ENCODE data around the gene SLC7A6OS. TPM values are rescaled to one million over a fixed set of nuclear protein-coding genes. Genes with fewer than 3 reads are reported as not detected.
"Not testable (repeated sequence)": the region's sequence is repeated elsewhere in the genome, so short reads cannot be mapped to it uniquely, and the experiment has no call there.

Gene SLC7A6OS
- total RNA-seq, 2 experiments from 2014 or later: 20.9 to 22.6 TPM

DNA sequence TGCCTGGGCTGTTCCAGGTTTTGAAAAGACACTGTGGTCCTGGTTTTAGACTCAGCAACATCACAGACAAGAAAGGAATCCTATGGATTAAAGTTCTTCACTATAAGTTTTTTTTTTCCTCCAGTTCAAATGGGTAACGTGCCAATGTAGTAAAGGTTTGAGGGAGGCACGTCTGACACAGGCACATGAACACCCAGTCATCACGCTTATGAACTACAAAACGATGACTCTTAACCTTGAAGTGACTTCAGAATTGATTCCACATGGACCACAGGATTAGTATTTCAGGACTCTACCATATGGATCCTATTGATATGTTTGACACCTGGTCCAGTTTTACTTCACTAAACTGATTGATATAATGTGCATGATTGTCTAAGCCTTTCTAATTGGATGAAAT is 2.4 kb upstream of the SLC7A6OS start:
- CTCF ChIA-PET: interaction anchor here (2.4 kb wide), 1 partner anchor 52 kb away, joined by 7 read pairs; no protein-coding TSS in a partner anchor
- POLR2A ChIA-PET: no interaction called here

DNA sequence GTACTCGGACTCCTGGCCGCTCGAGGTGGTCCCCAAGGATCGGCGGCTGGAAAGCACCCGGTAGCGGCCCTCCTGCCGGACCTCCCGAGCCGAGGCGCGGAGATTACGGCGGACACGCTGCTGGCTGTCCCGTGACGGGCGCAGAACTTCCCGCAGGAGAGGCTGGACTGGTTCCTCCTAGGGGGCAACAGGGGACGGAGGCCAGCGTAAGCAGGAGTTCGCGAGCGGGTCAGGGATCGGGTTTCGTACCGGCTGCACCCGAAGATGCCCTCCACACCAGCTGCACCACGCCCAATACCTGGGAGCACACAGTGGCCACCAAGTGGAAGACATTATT is 341 bp downstream of the SLC7A6OS start:
- CTCF ChIA-PET: interaction anchor here (0.7 to 2.4 kb wide), 12 partner anchors 9 to 65 kb away, joined by 3 to 23 read pairs (median 3); partner anchors contain the start of genes PLA2G15 and SLC7A6
- POLR2A ChIA-PET: interaction anchor here (0.5 to 1.8 kb wide), 11 partner anchors 9 to 347 kb away, joined by 3 to 21 read pairs (median 4); partner anchors contain the start of gene SLC7A6

DNA sequence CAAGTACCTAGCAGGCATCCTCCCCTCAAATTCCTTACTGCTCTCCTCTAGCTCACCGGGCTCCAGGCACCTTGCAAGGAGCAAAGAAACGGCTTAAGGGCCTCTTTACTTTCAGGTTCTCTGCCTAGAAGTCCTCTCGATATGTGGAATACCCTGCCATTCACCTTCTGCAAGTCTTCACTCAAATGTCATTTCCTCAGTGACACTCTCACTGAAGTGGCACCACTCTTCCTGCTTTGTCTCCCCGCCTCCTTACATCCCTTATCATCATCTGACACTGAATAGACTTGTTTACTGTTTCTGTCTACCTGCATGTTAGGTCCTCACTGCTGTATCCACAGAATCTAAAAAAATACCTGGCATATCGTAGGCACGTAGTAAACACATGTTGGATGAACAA is 947 bp downstream of the SLC7A6OS start:
- ChIA-PET CTCF (interaction anchor here (0.9 to 1.2 kb wide), 2 partner anchors 47 to 48 kb away, joined by 4 to 6 read pairs; no protein-coding TSS in a partner anchor), POLR2A (no interaction called here)

DNA sequence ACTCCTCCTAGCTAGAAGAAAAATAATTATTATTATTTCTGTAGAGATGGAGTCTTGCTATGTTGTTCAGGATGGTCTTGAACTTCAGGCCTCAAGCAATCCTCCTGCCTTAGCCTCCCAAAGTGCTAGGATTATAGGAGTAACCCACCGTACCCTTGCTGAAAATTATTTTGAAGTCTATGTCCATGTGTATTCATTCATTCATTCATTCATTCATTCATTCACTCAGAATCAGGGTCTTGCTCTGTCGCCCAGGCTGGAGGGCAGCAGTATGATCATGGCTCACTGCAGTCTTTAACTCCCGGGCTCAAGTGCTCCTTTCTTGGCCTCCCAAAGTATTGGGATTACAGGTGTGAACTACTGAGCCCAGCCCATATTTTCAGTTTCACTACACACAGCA is 4.1 kb downstream of the SLC7A6OS start:
- CTCF ChIA-PET: no interaction called here
- POLR2A ChIA-PET: no interaction called here

DNA sequence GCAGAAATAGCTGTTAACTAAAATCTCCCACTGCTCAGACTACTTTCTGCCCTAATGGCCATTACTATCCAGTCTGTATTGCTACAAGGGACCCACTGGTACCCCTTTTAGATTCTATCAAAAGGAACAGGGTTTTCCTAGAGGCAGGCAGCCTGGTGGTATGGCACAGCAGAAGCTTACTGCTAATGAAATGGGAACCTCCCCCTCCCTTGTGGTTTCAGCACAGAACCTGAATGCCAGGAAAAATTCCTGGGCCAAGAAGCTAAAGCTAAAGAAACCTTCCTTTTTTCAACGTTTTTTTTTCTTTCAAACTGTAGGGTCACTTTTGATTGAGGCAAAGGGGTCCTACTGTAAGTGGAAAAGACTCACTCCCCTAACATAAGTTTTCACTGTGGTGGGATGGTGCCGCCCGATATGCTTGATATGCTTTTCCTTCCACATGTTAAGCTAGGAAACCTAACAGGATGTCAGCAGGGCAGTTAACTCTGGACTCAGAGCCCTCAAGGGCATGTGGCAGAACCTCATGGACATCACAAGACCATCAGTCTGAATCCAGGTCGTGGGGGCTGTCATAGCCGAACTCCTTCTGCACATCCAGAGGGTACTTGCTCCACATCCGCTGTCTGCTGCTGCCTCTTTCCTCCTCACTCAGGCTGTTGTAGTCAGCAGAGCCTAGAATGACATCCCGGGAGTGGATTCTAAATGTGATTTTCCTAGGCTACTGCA is 9.8 kb downstream of the SLC7A6OS start:
- CTCF ChIA-PET: interaction anchor here (0.9 to 3.3 kb wide), 5 partner anchors 10 to 60 kb away, joined by 3 to 9 read pairs (median 6); partner anchors contain the start of genes PRMT7, SLC7A6 and SLC7A6OS
- POLR2A ChIA-PET: interaction anchor here (0.6 to 0.9 kb wide), 2 partner anchors 17 to 1452 kb away, joined by 3 to 4 read pairs; no protein-coding TSS in a partner anchor

DNA sequence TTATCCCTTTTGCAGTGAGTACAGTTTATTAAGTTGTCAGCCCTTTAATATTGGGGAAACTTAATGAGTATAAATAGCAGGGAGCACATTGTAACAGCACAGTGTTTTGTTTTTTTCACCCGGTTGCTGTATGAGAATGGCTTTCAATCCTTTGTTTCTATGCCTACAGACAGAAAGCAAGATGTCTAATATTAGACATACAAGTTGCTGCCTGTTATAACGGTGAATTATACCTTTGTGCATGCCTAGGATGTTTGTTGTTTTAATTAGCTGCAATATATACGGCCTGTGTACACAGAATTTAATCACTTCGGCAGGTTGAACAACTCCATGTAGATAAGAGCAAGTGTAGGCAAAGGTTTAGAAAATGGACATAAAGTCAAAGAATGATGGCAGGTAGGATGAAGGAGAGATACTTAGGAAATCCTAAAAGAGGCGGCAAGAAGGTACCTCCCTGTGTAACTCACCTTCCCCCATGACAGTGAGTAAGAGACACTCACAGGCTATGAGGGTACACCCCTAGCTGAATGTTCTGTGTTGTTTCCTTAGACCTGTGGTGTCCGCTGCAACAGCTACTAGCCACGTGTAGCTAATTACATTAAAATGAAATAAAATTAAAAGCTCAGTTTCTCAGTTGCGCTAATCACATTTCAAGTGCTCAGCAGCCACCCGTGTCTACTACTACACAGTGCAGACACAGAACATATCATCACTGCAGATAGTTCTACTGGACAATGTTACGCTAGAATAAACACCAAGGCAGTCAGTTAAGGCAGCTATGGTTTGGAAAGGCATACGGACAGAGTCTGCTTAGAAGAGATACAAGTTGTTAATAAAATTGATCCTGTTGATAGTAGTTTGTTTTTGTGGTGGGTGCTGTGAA is 10.9 kb downstream of the SLC7A6OS start:
- POLR2A ChIA-PET: interaction anchor here (0.6 kb wide), 1 partner anchor 1454 kb away, joined by 3 read pairs; no protein-coding TSS in a partner anchor
- CTCF ChIA-PET: interaction anchor here (0.7 to 3.3 kb wide), 6 partner anchors 9 to 59 kb away, joined by 3 to 9 read pairs (median 4); partner anchors contain the start of gene SLC7A6

DNA sequence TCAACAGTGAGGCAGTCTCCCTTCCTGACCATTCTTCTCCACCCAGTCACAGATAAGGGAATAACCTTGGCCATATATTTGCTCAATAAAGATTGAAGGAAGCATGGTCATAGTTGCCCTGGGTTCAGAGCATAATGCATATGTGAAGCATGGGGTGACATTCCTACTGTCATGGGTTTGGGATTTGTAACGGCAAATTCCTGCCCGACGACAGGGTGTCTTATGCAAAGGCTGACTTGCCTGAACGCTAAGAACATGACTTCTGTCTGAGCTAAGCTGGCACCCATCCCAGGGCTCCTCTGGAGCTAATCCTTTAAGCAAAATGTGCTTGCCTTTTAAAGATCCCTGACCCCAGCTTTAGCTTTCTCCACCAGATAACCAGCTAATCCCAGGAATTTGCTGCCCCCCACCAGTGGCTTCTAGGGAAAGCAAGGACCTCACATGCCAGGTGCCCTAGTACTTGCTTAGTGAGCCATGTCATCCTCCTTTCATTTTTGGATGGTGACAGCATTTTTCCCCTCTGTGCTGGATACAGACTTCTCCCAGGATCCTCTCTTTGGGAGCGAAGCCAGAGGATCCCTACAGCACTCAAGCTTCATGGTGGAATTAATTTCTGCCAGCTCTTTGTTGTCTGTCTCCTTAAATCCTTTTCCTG is 11.7 kb downstream of the SLC7A6OS start:
- ChIA-PET CTCF (interaction anchor here (0.9 to 3.3 kb wide), 3 partner anchors 10 to 36 kb away, joined by 3 to 9 read pairs (median 8); partner anchors contain the start of gene SLC7A6), POLR2A (no interaction called here)

DNA sequence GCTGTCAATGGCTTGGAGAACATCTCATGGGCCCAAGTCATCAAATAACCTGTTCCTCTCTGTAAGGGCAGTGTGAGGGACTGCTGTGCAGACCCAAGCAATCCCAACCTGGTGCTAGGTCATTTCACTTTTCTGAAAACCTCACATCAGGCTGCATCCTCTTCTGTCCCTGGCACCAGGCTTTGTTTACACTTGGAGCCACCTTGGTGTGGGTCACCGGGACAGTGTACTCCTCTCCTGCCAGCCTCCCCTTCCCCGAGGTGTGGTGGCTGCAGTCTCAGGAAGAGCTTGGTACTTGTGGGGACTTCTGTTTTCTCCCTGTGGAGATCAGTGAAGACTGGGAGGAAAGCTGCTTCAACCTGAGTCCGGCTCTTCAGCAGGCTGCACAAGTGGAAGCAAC is 12.4 kb downstream of the SLC7A6OS start:
- CTCF ChIA-PET: interaction anchor here (0.7 to 3.3 kb wide), 3 partner anchors 31 to 37 kb away, joined by 3 to 9 read pairs (median 3); partner anchors contain the start of gene SLC7A6
- POLR2A ChIA-PET: interaction anchor here (0.7 kb wide), 1 partner anchor 13 kb away, joined by 3 read pairs; the partner anchor contains the start of genes PRMT7 and SLC7A6OS

DNA sequence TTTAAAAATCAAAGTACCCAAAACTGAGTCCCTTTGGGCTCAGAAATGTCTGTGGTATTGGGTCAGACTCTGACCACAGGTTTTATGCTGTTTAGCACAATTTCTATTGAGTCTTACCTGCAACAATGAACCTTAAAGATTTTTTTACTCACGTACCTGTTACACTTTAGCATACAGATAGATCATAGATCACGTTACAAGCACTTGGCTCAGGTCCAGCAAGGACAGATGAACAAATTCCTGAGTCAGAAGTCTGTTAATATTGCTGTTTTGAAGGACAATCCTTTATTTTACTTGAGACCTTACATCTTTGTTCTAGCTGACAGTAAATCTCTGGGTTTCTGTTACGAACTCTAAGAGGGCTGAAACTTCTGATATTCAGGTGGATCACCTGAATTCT is 12.8 kb downstream of the SLC7A6OS start:
- ChIA-PET POLR2A (interaction anchor here (0.7 kb wide), 1 partner anchor 13 kb away, joined by 3 read pairs; the partner anchor contains the start of genes PRMT7 and SLC7A6OS), CTCF (interaction anchor here (0.7 to 3.3 kb wide), 2 partner anchors 34 to 36 kb away, joined by 3 to 9 read pairs; partner anchors contain the start of gene SLC7A6)

DNA sequence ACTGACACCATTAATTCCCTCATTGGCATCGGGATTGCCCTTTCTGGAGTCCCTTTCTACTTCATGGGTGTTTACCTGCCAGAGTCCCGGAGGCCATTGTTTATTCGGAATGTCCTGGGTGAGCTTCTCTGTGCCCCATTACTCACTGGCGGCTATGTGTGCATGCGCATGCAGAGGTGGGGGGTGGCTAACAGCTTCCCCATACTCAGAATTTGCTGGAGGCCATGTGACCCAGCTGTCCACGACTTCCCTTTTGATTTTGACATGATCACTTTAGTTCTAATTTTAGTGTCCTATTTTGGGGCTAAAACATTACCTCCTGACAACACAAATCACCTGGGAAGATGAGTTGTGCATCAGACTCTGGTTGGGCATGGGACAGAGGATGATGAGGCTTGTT is 14.1 kb downstream of the SLC7A6OS start:
- ChIA-PET CTCF (interaction anchor here (0.6 to 4.1 kb wide), 2 partner anchors 33 to 684 kb away, joined by 3 to 18 read pairs; partner anchors contain the start of gene SLC7A6), POLR2A (no interaction called here)

DNA sequence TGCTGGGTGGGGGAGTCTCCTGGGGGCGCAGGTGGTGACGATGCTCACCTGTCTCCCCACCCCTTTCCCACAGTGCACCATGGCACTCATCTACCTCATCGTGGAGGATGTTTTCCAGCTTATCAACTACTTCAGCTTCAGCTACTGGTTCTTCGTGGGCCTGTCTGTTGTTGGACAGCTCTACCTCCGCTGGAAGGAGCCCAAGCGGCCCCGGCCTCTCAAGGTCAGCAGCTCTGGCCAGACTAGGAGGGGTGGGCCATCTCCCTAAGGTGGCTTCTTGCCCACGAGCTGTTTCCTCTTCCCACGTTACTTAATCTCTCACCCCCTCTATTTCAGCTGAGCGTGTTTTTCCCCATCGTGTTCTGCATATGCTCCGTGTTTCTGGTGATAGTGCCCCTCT is 14.5 kb downstream of the SLC7A6OS start:
- POLR2A ChIA-PET: no interaction called here
- CTCF ChIA-PET: interaction anchor here (0.6 to 4.1 kb wide), 2 partner anchors 33 to 684 kb away, joined by 3 to 18 read pairs; partner anchors contain the start of gene SLC7A6

DNA sequence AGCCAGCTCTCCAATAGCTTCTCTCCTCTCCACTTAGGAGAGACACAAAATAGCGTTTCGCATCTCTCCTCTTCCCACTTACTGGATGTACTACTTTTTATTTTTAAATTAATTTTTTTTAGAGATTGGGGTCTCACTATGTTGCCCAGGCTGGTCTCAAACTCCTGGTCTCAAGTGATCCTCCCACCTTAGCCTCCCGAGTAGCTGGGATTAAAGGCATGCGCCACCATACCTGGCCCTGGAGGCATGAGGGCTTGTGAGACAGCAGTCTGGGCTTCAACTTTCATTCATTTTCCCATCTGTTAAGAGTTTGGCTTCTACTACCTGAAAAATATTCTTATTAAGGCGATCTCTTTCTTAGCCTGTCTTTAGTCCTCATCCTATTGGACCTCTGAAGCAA is 18.3 kb downstream of the SLC7A6OS start:
- ChIA-PET POLR2A (interaction anchor here (0.8 kb wide), 1 partner anchor 18 kb away, joined by 3 read pairs; the partner anchor contains the start of genes PRMT7 and SLC7A6OS), CTCF (interaction anchor here (0.8 to 1.1 kb wide), 2 partner anchors 32 to 37 kb away, joined by 3 to 6 read pairs; no protein-coding TSS in a partner anchor)

DNA sequence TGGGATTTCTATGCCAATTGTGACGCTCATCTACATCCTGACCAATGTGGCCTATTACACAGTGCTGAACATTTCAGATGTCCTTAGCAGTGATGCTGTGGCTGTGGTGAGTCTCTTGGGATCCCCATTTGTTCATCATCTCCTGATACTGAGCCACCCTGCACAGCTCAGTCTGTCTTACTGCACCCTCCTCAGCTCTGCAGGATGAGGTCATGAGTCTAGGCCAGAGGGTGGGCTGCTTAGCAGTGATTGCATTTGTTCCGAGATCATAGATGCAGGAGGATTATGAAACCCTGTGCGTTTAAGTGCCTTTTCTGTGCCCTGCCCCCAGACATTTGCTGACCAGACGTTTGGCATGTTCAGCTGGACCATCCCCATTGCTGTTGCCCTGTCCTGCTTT is 19.5 kb downstream of the SLC7A6OS start:
- CTCF ChIA-PET: interaction anchor here (0.8 to 3.8 kb wide), 4 partner anchors 9 to 31 kb away, joined by 3 to 24 read pairs (median 3); no protein-coding TSS in a partner anchor

DNA sequence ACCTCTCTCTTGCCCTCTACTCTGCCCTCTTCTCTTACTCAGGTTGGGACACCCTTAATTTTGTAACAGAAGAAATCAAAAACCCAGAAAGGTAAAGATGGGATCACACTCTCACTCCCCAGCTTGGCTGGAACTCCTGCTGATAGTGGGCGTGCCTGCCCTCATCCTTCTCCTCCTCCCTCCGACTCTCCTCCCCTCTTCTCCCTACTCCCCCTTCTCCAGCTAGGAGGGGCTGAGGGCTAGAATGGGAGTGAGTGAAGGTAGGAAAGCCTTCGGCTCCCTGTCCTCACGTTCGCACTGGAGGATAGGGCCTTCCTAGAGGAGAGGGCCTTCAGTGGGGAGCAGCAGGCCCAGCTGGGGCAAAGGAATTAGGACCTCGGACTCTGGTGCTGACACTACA is 20.3 kb downstream of the SLC7A6OS start:
- CTCF ChIA-PET: interaction anchor here (1.0 to 3.8 kb wide), 9 partner anchors 10 to 206 kb away, joined by 3 to 24 read pairs (median 6); partner anchors contain the start of genes NFATC3 and SLC7A6
- POLR2A ChIA-PET: interaction anchor here (0.5 to 1.4 kb wide), 4 partner anchors 13 to 27 kb away, joined by 3 to 5 read pairs (median 4); partner anchors contain the start of genes PRMT7, SLC7A6 and SLC7A6OS

More for the DNA sequence above, 19.5 kb downstream of the SLC7A6OS start:
- POLR2A ChIA-PET: interaction anchor here (0.5 to 1.4 kb wide), 3 partner anchors 17 to 53 kb away, joined by 3 to 4 read pairs (median 3); partner anchors contain the start of gene SLC7A6

DNA sequence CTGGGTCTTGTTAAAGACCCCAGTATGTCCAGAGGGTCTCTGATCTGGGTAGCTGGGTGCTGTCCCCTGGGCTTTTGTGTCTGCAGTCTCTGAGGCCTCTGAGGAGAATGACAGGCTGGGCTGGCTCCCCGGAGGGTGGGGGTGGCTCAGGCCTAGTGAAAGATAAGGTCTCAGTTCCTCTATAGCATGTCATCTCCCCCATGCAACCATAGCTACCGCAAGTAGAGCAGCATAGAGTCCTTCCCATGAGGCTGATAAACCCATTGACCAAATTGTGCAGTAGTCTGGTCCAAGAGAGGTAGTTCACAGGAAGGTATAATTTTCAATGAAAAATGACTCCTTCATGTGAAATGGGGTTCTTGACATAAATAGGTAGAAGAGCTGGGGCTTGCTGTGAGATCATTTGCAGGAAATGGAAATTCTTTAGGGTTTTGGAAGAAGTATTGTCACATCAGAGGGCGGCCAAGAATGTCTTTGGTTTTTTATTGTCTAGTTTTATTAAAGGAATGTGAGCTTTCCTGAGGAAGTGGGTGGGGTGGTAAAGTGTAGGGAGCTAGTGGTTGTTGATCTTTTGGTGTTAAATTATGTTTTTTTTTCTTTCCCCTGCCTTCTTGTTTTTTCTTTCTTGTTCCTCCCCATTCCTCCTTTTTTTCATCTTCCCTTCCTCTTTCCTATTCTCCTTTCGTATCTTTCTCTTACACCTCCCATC is 21.0 kb downstream of the SLC7A6OS start:
- POLR2A ChIA-PET: interaction anchor here (0.5 to 1.3 kb wide), 3 partner anchors 14 to 245 kb away, joined by 4 to 7 read pairs (median 5); partner anchors contain the start of genes PRMT7 and SLC7A6OS
- CTCF ChIA-PET: interaction anchor here (1.0 to 3.8 kb wide), 9 partner anchors 10 to 205 kb away, joined by 3 to 24 read pairs (median 6); partner anchors contain the start of genes NFATC3, PRMT7, SLC7A6 and SLC7A6OS

DNA sequence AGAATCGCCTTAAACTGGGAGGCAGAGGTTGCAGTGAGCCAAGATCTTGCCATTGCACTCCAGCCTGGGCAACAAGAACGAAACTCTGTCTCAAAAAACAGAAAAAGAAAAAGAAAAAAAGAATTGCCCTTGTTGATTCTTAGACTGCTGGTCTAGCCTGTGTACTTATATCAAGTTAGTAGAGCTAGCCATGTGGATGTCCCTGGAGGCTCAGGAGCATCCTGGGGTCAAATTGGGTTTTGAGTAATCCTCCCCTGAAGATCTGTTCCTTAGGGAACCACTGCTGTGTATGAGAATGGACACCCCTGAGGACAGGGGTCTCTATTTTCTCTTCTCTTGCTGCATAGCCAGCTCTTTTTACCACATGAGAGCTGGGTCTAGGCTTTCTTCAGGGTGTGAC is 21.5 kb downstream of the SLC7A6OS start:
- CTCF ChIA-PET: interaction anchor here (0.7 to 3.8 kb wide), 10 partner anchors 9 to 496 kb away, joined by 3 to 24 read pairs (median 6); partner anchors contain the start of genes NFATC3, PRMT7, SLC7A6 and SLC7A6OS
- POLR2A ChIA-PET: interaction anchor here (1.3 kb wide), 1 partner anchor 22 kb away, joined by 5 read pairs; the partner anchor contains the start of genes PRMT7 and SLC7A6OS

DNA sequence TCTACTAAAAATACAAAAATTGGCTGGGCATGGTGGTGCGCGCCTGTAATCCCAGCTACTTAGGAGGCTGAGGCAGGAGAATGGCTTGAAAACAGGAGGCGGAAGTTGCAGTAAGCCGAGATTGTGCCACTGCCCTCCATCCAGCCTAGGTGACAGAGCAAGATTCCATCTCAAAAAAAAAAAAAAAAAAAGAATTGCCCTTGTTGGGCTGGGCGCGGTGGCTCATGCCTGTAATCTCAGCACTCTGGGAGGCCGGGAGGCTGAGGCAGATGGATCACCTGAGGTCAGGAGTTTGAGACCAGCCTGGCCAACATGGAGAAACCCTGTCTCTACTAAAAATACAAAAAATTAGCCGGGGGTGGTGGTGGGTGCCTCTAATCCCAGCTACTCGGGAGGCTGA is 21.9 kb downstream of the SLC7A6OS start:
- CTCF ChIA-PET: interaction anchor here (0.7 to 3.8 kb wide), 7 partner anchors 9 to 496 kb away, joined by 4 to 24 read pairs (median 6); partner anchors contain the start of gene SLC7A6
- POLR2A ChIA-PET: not testable (repeated sequence)

Data from activated CD8-positive, alpha-beta memory T cell treated with anti-CD3 and anti-CD28 coated beads for 36 hours (primary cell).